ENCODE measurements around the gene OR5AL1.
"Not testable (repeated sequence)": the region's sequence is repeated elsewhere in the genome, so short reads cannot be mapped to it uniquely, and the experiment has no call there.

OR5AL1 gene

DNA sequence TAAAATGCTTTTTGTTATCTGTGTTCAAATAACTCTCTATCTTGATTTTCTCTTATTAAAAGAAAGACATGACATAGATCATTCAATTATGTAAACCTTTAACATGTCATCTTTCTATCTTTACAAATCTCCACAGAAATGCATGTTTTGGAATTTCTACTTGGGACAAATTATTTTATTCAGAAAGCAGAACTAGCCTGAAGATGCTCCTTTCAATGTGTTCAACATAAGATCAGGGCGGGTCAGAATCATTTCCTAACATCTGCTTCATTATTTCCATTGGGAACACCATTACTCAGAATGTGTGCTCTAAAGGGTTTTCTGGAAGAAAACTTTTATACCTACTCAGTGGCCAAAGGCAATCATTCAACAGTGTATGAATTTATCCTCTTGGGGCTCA lies at the start of gene OR5AL1:
TSS of gene OR5AL1 (plus strand) at position 301 of the 400 bp plus-strand sequence.
- H3K27me3 Mint-ChIP-seq = no peaks in the 10 kb centered on the region
- H3K9me3 Mint-ChIP-seq = peaks cover 7% of the 10 kb centered on the region
- H3K36me3 Mint-ChIP-seq = no peaks in the 10 kb centered on the region

GRCh38 chr11:56375324-56375723 lies 37.2 kb upstream of the OR5AL1 start, which contains the start of gene OR8U1:
TSS of gene OR8U1 (plus strand) at chr11:56375624. CDS start at chr11:56375624, 0 bp downstream.
- H3K4me3 Mint-ChIP-seq = no peak within 1 kb of the TSS
- no peaks in the 10 kb centered on the region for H3K27me3 Mint-ChIP-seq
- H3K27ac Mint-ChIP-seq = no peak within 1 kb of the TSS
- H3K9me3 Mint-ChIP-seq = peaks cover 4% of the 10 kb centered on the region
- no peaks in the 10 kb centered on the region for H3K36me3 Mint-ChIP-seq
- no peaks in the 10 kb centered on the region for H3K4me1 Mint-ChIP-seq

More for the DNA sequence above, at the start of gene OR5AL1:
- H3K27ac Mint-ChIP-seq = no peak within 1 kb of the TSS
- H3K4me3 Mint-ChIP-seq = no peak within 1 kb of the TSS
- H3K4me1 Mint-ChIP-seq = no peaks in the 10 kb centered on the region

DNA sequence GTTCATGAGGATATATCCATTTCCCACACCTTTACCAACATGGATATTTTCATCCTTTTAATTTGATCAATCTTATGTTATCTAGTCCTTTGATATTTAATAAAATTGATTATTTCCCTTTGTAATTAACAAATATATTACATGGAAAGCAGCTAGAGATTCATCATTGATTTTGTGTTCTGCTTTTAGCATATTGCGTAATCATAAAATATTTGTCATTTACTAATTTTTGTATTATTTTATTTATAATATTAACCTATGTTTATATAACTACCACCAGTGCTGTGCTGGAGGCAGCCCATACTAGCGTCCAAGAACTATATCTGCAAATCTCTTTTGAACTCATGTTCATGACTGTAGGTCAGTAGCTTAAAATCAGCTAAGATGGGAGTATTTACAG lies 32.4 kb upstream of the OR5AL1 start:
- no peaks in the 10 kb centered on the region for H3K27me3 Mint-ChIP-seq
- H3K9me3 Mint-ChIP-seq = no peaks in the 10 kb centered on the region
- H3K27ac Mint-ChIP-seq = no peak overlapping the region
- no peaks in the 10 kb centered on the region for H3K4me1 Mint-ChIP-seq
- no peak overlapping the region for H3K4me3 Mint-ChIP-seq
- H3K36me3 Mint-ChIP-seq = no peaks in the 10 kb centered on the region

DNA sequence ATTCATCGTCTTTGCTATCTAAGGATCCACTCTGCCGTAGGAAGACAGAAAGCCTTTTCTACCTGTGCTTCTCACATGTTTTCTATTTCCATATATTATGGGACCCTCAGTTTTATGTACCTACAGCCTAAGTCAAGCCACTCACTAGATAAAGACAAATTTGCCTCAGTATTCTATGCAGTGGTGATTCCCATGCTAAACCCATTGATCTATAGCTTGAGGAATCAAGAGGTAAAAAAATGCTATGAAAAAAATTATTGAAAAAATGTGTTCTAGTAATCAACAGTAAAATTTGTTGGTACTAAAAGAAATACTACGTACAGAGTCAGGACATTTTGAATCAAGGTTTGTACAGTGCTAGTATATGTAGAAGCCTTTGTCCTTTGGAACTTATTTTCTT lies 18.1 kb upstream of the OR5AL1 start:
- Mint-ChIP-seq H3K4me1 (no peaks in the 10 kb centered on the region), H3K9me3 (peaks cover 4% of the 10 kb centered on the region), H3K27ac (no peak overlapping the region), H3K36me3 (no peaks in the 10 kb centered on the region), H3K27me3 (no peaks in the 10 kb centered on the region), H3K4me3 (no peak overlapping the region)

GRCh38 chr11:56396047-56396446 lies 16.4 kb upstream of the OR5AL1 start:
- Mint-ChIP-seq H3K9me3 (peaks cover 4% of the 10 kb centered on the region), H3K4me1 (no peaks in the 10 kb centered on the region), H3K4me3 (no peak overlapping the region), H3K27ac (no peak overlapping the region), H3K27me3 (no peaks in the 10 kb centered on the region), H3K36me3 (no peaks in the 10 kb centered on the region)

GRCh38 chr11:56401858-56402461 lies 10.5 kb upstream of the OR5AL1 start:
- not testable (repeated sequence) for H3K4me3 Mint-ChIP-seq, H3K9me3 Mint-ChIP-seq, H3K27me3 Mint-ChIP-seq, H3K27ac Mint-ChIP-seq, H3K36me3 Mint-ChIP-seq, H3K4me1 Mint-ChIP-seq

DNA sequence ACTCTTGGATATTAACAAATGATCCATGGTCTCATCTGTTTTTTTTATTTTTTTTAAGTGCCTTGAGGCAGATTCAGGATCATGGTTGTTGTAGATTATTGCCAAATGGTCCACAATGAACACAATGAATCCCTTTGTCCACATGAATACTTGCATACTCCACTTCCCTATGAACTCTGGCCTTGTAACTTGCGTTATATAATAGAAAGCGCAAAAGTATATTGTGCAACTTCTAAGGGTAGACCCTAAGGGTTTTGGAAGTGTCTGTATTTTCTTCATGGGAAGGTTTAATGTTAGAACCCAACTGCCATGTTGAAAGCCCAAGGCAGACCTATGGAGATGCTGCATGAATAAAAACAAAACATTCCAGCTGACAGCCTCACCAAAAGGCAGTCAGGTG lies 8.1 kb upstream of the OR5AL1 start:
- Mint-ChIP-seq H3K27ac (no peak overlapping the region), H3K4me3 (no peak overlapping the region), H3K4me1 (no peaks in the 10 kb centered on the region), H3K9me3 (peaks cover 4% of the 10 kb centered on the region), H3K27me3 (no peaks in the 10 kb centered on the region), H3K36me3 (no peaks in the 10 kb centered on the region)

DNA sequence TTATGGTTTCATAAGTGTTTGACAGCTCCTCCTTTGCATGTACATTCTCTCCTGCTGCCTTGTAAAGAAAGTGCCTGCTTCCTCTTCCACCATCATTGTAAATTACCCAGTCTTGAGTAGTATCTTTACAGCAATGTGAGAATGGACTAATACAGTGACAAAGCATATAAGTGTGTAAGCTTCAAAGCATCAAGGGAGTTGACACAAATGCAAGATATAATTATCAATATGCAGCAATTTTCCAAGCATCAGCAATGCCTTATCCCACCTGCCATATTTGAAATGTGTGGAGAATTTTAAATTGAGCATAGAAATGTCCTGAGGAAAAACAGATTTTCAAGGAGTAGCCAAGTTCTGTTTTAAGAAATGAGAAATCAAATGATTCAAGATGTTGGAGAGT lies 1.7 kb upstream of the OR5AL1 start:
- no peak overlapping the region for H3K27ac Mint-ChIP-seq
- no peaks in the 10 kb centered on the region for H3K36me3 Mint-ChIP-seq
- H3K4me3 Mint-ChIP-seq = no peak overlapping the region
- no peaks in the 10 kb centered on the region for H3K27me3 Mint-ChIP-seq
- H3K4me1 Mint-ChIP-seq = no peaks in the 10 kb centered on the region
- H3K9me3 Mint-ChIP-seq = peaks cover 11% of the 10 kb centered on the region

DNA sequence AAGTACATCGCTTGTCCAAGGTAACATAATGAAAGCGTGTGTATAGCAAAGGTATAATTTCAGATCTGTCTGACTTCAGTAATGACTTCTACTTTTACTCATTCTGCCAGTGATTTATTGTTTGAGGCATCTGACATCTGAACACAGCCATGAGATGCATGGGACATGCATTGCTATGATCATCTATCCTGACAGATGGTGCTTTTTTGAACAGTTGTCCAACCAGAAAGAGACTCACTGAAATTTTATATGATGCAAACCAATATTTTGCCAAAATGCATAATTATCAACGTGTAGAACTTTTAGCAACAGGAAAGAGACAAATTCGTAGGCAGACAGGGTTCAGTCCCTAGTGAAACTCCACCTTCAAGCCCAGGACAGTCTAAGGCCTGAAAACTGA lies 41.0 kb downstream of the OR5AL1 start:
- no peak overlapping the region for H3K4me3 Mint-ChIP-seq
- no peaks in the 10 kb centered on the region for H3K27me3 Mint-ChIP-seq
- H3K9me3 Mint-ChIP-seq = peaks cover 11% of the 10 kb centered on the region
- no peaks in the 10 kb centered on the region for H3K4me1 Mint-ChIP-seq
- no peaks in the 10 kb centered on the region for H3K36me3 Mint-ChIP-seq
- no peak overlapping the region for H3K27ac Mint-ChIP-seq

- H3K4me3 Mint-ChIP-seq = no peak overlapping the region
- H3K27me3 Mint-ChIP-seq = no peaks in the 10 kb centered on the region
- H3K36me3 Mint-ChIP-seq = no peaks in the 10 kb centered on the region
- no peak overlapping the region for H3K27ac Mint-ChIP-seq
- H3K4me1 Mint-ChIP-seq = no peaks in the 10 kb centered on the region
- H3K9me3 Mint-ChIP-seq = peaks cover 4% of the 10 kb centered on the region
Observed at GRCh38 chr11:56457076-56457475, 44.6 kb downstream of the OR5AL1 start.
